ENCODE data around the gene ERICH6B. TPM values are rescaled to one million over a fixed set of nuclear protein-coding genes. Genes with fewer than 3 reads are reported as not detected.

The ERICH6B gene
- polyA plus RNA-seq, 1 donor = 1.3 TPM

GRCh38 chr13:45540864-45541263 lies 74.7 kb downstream of the ERICH6B start:
- DNase-seq = no peak

GRCh38 chr13:45540195-45540594 lies 75.3 kb downstream of the ERICH6B start:
- no peak for DNase-seq

GRCh38 chr13:45538382-45538781 lies 77.2 kb downstream of the ERICH6B start:
- DNase-seq = no peak

- no peak for DNase-seq
These were observed 78.0 kb downstream of the ERICH6B start for GRCh38 chr13:45537516-45537915.

- DNase-seq = no peak
These were observed 79.3 kb downstream of the ERICH6B start for GRCh38 chr13:45536224-45536623.

- DNase-seq = no peak
These were observed 80.9 kb downstream of the ERICH6B start for GRCh38 chr13:45534604-45535003.

- DNase-seq = no peak
These were observed 85.8 kb downstream of the ERICH6B start for GRCh38 chr13:45529758-45530157.

GRCh38 chr13:45527699-45528462 lies 87.7 kb downstream of the ERICH6B start:
- no peak for DNase-seq

GRCh38 chr13:45522571-45522970 lies 93.0 kb downstream of the ERICH6B start:
- no peak for DNase-seq

GRCh38 chr13:45521297-45521696 lies 94.2 kb downstream of the ERICH6B start:
- DNase-seq = no peak

- no peak for DNase-seq
These were observed 96.0 kb downstream of the ERICH6B start for GRCh38 chr13:45519493-45519892.

- DNase-seq = no peak
These were observed 96.9 kb downstream of the ERICH6B start for GRCh38 chr13:45518525-45519245.

- no peak for DNase-seq
These were observed 98.8 kb downstream of the ERICH6B start for GRCh38 chr13:45516757-45517156.

- no peak for DNase-seq
These were observed 103.4 kb downstream of the ERICH6B start for GRCh38 chr13:45512098-45512496.

- DNase-seq = peak; percentile 49
These were observed 104.0 kb downstream of the ERICH6B start for GRCh38 chr13:45511310-45512097.

- no peak for DNase-seq
These were observed 104.9 kb downstream of the ERICH6B start for GRCh38 chr13:45510672-45511071.

- DNase-seq = no peak
These were observed 106.8 kb downstream of the ERICH6B start for GRCh38 chr13:45508776-45509175.

GRCh38 chr13:45506811-45507210 lies 108.7 kb downstream of the ERICH6B start:
- no peak for DNase-seq

GRCh38 chr13:45503658-45504057 lies 111.9 kb downstream of the ERICH6B start:
- DNase-seq = no peak

GRCh38 chr13:45501175-45501526 lies 114.4 kb downstream of the ERICH6B start:
- no peak for DNase-seq

- DNase-seq = no peak
These were observed 114.9 kb downstream of the ERICH6B start for GRCh38 chr13:45500492-45501174.

- DNase-seq = no peak
These were observed 118.6 kb downstream of the ERICH6B start for GRCh38 chr13:45496942-45497341.

GRCh38 chr13:45492538-45492937 lies 123.0 kb downstream of the ERICH6B start:
- no peak for DNase-seq
